ENCODE data around the gene IL1RAPL1. TPM values are rescaled to one million over a fixed set of nuclear protein-coding genes. Genes with fewer than 3 reads are reported as not detected.

Gene IL1RAPL1
- total and polyA plus RNA-seq, 2 donors (not counting 3 experiments of a cell fraction or from before 2014, with no cell fraction given): 0.79 to 1.3 TPM

GRCh38 chrX:29553542-29553941 lies 966.3 kb downstream of the IL1RAPL1 start:
- DNase-seq (ENCODE audit: low read depth, low spot score) (no peak), FAIRE-seq (no peak)
- Histone ChIP-seq H3K9me3 (replicated peaks; ENCODE audit: control insufficient read depth, insufficient read depth, low read length) (no peaks in the 10 kb centered on the region), H3K4me1 (ENCODE audit: control insufficient read depth, extremely low read depth, insufficient read depth, low read length) (no peaks in the 10 kb centered on the region), H3K4me3 (replicated peaks in 1 of 3; ENCODE audit: insufficient read depth in 1 of 3, low read depth in 1 of 3, low read length in 3 of 3) (no peak overlapping the region), H3K4me2 (ENCODE audit: insufficient read depth, low read length) (no peak overlapping the region), H3K27me3 (ENCODE audit: control insufficient read depth in 2 of 2, insufficient read depth in 2 of 2, low read length in 2 of 2) (no peaks in the 10 kb centered on the region), H3K79me2 (ENCODE audit: control insufficient read depth, insufficient read depth, low read length) (no peaks in the 10 kb centered on the region), H2AFZ (ENCODE audit: low read depth, low read length) (no peak overlapping the region), H3K9ac (replicated peaks; ENCODE audit: extremely low read depth, insufficient read depth, low read length) (no peak overlapping the region), H4K20me1 (replicated peaks; ENCODE audit: control insufficient read depth, extremely low read depth, insufficient read depth, low read length) (no peaks in the 10 kb centered on the region), H3K36me3 (ENCODE audit: control insufficient read depth in 2 of 2, extremely low read depth in 1 of 2, insufficient read depth in 2 of 2, low read length in 2 of 2) (no peaks in the 10 kb centered on the region), H3K9me1 (replicated peaks; ENCODE audit: control insufficient read depth, extremely low read depth, insufficient read depth, low read length) (no peaks in the 10 kb centered on the region), H3K27ac (ENCODE audit: insufficient read depth, low read depth, low read length) (no peak overlapping the region)
- dilution Hi-C loops (cut with MboI; ENCODE audit: extremely low pct_ligation_motif_present, low sequenced_read_pairs) (no loop called here), intact Hi-C loops (cut with micrococcal nuclease) (no loop called here)
- ChIA-PET CTCF (no interaction called here), POLR2A (no interaction called here)
- TF ChIP-seq FOS (IDR thresholded peaks at IDR 0.05; ENCODE audit: borderline replicate concordance, insufficient read depth, low read length) (no peak), CTCF (IDR thresholded peaks at IDR 0.05; ENCODE audit: extremely low read depth in 1 of 2, insufficient read depth in 1 of 2, low read depth in 1 of 2, low read length in 2 of 2) (no peak), POLR2A (IDR thresholded peaks at IDR 0.05; ENCODE audit: low read depth, low read length) (no peak), EZH2 (IDR thresholded peaks at IDR 0.05; ENCODE audit: borderline replicate concordance, low read depth, low read length, severe bottlenecking) (no peak), GATA2 (IDR thresholded peaks at IDR 0.05; ENCODE audit: insufficient read depth, insufficient read length, low read depth, low read length) (no peak), JUN (IDR thresholded peaks at IDR 0.05; ENCODE audit: borderline replicate concordance, insufficient read depth, insufficient read length, low read depth) (no peak), POLR2AphosphoS5 (IDR thresholded peaks at IDR 0.05; ENCODE audit: insufficient read depth, low read depth, low read length) (no peak), MYC (IDR thresholded peaks at IDR 0.05; ENCODE audit: low read depth, low read length) (no peak)
- TF ChIP-seq, protein P1, sequence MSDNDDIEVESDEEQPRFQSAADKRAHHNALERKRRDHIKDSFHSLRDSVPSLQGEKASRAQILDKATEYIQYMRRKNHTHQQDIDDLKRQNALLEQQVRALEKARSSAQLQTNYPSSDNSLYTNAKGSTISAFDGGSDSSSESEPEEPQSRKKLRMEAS (IDR thresholded peaks at IDR 0.05; ENCODE audit: insufficient read depth, insufficient read length): no peak
- BruUV-seq (replicated peaks): no TSS peak

Measured in endothelial cell of umbilical vein (primary cell).